Gastroesophageal sphincter (tissue), 3 donors: ENCODE measurements around the gene RRP12.

Experiments used
- EP300 ChIP-seq: sonication (generic); formaldehyde crosslinking; IDR thresholded peaks from one replicate; pipeline ENCODE4 v1.6.1; 2017; ENCODE audit warnings: antibody characterized with exemption, mild to moderate bottlenecking
- POLR2A ChIP-seq, 2 donors: fragments of 450-650 bp; IDR thresholded peaks; one replicate each; pipeline ENCODE4 v1.6.1; 2017; ENCODE audit warnings: antibody characterized with exemption in 2 of 2, mild to moderate bottlenecking in 2 of 2, moderate library complexity in 1 of 2
- TF ChIP-seq, protein P1 (sequence below), 4 experiments: fragments of 200-600 bp in 2 of 4; fragments of 450-650 bp in 2 of 4; sonication (generic) in 1 of 4; IDR thresholded peaks; one replicate each; pipeline ENCODE4 v1.5.1; 2017 to 2019; ENCODE audit warnings: antibody characterized with exemption in 4 of 4, mild to moderate bottlenecking in 2 of 4, moderate library complexity in 2 of 4

DNA sequence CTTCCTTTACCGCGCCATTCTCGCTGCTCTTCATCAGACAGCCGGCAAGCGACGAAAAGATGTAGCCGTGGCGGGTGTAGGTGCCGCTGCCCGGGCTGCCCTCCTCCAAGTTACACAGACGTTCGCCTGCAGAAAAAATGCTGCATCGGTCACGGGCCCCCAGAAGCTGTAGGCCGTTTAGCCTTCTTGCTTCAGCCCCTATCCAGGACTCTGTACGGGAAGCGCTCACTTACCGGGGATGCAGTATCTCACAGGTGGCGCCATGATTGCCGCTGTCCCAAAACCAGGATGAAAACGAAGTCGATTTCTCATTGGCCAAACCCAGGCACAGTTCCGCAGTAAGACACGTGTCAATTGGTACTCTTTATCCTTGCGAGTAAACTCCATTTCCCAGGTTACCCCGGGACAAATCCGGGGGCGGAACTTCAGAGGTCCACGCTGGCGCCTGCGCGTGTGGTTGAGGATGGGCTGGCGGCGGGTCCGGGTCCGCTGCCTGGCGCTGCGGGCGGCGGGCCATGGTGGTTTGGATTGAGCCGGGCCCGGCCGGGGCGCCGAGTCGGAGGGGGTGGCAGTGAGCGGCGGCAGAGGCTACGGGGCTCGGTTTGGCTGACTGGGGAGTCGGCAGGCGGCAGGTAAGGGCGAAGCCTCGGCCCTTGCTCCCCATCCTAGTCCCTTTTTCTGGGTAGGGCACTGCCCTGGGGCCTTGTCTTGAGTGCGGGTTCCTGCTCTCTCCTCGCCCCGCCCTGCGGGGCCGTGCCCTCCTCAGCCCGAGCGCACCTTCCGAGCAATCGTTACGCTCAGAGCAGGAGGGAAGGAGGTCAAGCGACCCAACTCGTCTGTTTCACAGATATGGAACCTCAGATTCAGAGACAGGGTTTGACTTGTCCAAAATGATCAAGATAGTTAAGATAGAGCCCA, 44.8 kb upstream of the RRP12 start, which contains the start of the genes EXOSC1 and ZDHHC16:
- TF ChIP-seq, protein P1, sequence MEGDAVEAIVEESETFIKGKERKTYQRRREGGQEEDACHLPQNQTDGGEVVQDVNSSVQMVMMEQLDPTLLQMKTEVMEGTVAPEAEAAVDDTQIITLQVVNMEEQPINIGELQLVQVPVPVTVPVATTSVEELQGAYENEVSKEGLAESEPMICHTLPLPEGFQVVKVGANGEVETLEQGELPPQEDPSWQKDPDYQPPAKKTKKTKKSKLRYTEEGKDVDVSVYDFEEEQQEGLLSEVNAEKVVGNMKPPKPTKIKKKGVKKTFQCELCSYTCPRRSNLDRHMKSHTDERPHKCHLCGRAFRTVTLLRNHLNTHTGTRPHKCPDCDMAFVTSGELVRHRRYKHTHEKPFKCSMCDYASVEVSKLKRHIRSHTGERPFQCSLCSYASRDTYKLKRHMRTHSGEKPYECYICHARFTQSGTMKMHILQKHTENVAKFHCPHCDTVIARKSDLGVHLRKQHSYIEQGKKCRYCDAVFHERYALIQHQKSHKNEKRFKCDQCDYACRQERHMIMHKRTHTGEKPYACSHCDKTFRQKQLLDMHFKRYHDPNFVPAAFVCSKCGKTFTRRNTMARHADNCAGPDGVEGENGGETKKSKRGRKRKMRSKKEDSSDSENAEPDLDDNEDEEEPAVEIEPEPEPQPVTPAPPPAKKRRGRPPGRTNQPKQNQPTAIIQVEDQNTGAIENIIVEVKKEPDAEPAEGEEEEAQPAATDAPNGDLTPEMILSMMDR (IDR thresholded peaks at IDR 0.05) = peak in 2 of 4 experiments; percentile 15 to 46
- no peak for TF ChIP-seq EP300
- peak; percentile 45 to 55 for TF ChIP-seq POLR2A (IDR thresholded peaks at IDR 0.05)
